HG03469 (cell line): ENCODE measurements around the gene CTU2.

Source experiments
- ATAC-seq: cut with Tn5 transposase; IDR thresholded peaks from one replicate; pipeline ENCODE4 v1.9.1; 2021; ENCODE audit warnings: mild to moderate bottlenecking, moderate library complexity, moderate number of reproducible peaks; ENCODE audit not compliant: unreplicated experiment

Gene CTU2

GRCh38 chr16:88726408-88726749 lies 20.1 kb downstream of the CTU2 start:
- ATAC-seq: no peak

- no peak for ATAC-seq
Observed at GRCh38 chr16:88726981-88727380, 20.7 kb downstream of the CTU2 start.

GRCh38 chr16:88727871-88728270 lies 21.6 kb downstream of the CTU2 start:
- ATAC-seq: no peak

- no peak for ATAC-seq
Observed at GRCh38 chr16:88730632-88731607, 24.6 kb downstream of the CTU2 start.

- no peak for ATAC-seq
Observed at GRCh38 chr16:88731699-88732098, 25.4 kb downstream of the CTU2 start.

- no peak for ATAC-seq
Observed at GRCh38 chr16:88732172-88732960, 26.1 kb downstream of the CTU2 start.

- no peak for ATAC-seq
Observed at GRCh38 chr16:88732961-88733294, 26.6 kb downstream of the CTU2 start.

- ATAC-seq: no peak
Observed at GRCh38 chr16:88733630-88734360, 27.5 kb downstream of the CTU2 start.

GRCh38 chr16:88734361-88734728 lies 28.0 kb downstream of the CTU2 start:
- no peak for ATAC-seq

- no peak for ATAC-seq
Observed at GRCh38 chr16:88735121-88735520, 28.8 kb downstream of the CTU2 start.

- no peak for ATAC-seq
Observed at GRCh38 chr16:88735616-88736015, 29.3 kb downstream of the CTU2 start.

GRCh38 chr16:88736088-88736487 lies 29.8 kb downstream of the CTU2 start:
- no peak for ATAC-seq

GRCh38 chr16:88736496-88736895 lies 30.2 kb downstream of the CTU2 start:
- no peak for ATAC-seq

- no peak for ATAC-seq
Observed at GRCh38 chr16:88737298-88738150, 31.2 kb downstream of the CTU2 start.

- ATAC-seq: no peak
Observed at GRCh38 chr16:88738151-88739084, 32.1 kb downstream of the CTU2 start.

GRCh38 chr16:88739139-88739976 lies 33.1 kb downstream of the CTU2 start:
- ATAC-seq: no peak

GRCh38 chr16:88739977-88740726 lies 33.8 kb downstream of the CTU2 start:
- no peak for ATAC-seq

- no peak for ATAC-seq
Observed at GRCh38 chr16:88740727-88741055, 34.4 kb downstream of the CTU2 start.
